Stomach (tissue), 9 donors: Measurements from ENCODE around the gene BCL2L11. TPM values are rescaled to one million over a fixed set of nuclear protein-coding genes. Genes with fewer than 3 reads are reported as not detected.

Experiments used
- DNase-seq, 2 donors: peaks; one replicate each; pipeline versions ENCODE4 v3.0.0 to v3.0.0-alpha.2; 2013 to 2019
- H3K27ac ChIP-seq, 5 donors: fragments of 200-600 bp in 4 of 5; sonication (generic) in 4 of 5; one replicate each; pipeline ENCODE4 v1.5.1; 2013 to 2019; ENCODE audit warnings: mild to moderate bottlenecking in 1 of 5, moderate library complexity in 1 of 5
- H3K27me3 ChIP-seq, 3 donors: fragments of 200-600 bp; sonication (generic); one replicate each; pipeline ENCODE4 v1.5.1; 2017 to 2019; ENCODE audit warnings: mixed run types in 1 of 3
- H3K36me3 ChIP-seq, 4 donors: fragments of 200-600 bp; sonication (generic); 1 replicate in 3 of 4; 2 replicates in 1 of 4; pipeline ENCODE4 v1.5.1; 2016 to 2019
- H3K4me1 ChIP-seq, 4 donors: fragments of 200-600 bp; sonication (generic); one replicate each; pipeline ENCODE4 v1.5.1; 2016 to 2019
- H3K4me3 ChIP-seq, 4 donors: fragments of 200-600 bp; sonication (generic) in 3 of 4; one replicate each; pipeline ENCODE4 v1.5.1; 2016 to 2019; ENCODE audit warnings: mild to moderate bottlenecking in 1 of 4
- H3K9me3 ChIP-seq, 4 donors: fragments of 200-600 bp; sonication (generic); one replicate each; pipeline ENCODE4 v1.5.1; 2016 to 2019
- CTCF ChIP-seq, 7 experiments: fragments of 450-650 bp in 4 of 7; fragments of 200-600 bp in 3 of 7; sonication (generic) in 3 of 7; IDR thresholded peaks; one replicate each; pipeline ENCODE4 v1.5.1; 2016 to 2019; ENCODE audit warnings: antibody characterized with exemption in 7 of 7, control low read depth in 2 of 7, mild to moderate bottlenecking in 1 of 7
- EP300 ChIP-seq: sonication (generic); formaldehyde crosslinking; IDR thresholded peaks from one replicate; pipeline ENCODE4 v1.6.1; 2017; ENCODE audit warnings: antibody characterized with exemption
- POLR2A ChIP-seq, 4 donors: fragments of 450-650 bp; IDR thresholded peaks; one replicate each; pipeline ENCODE4 v1.6.1; 2016; ENCODE audit warnings: antibody characterized with exemption in 4 of 4, control low read depth in 2 of 4, mild to moderate bottlenecking in 1 of 4, moderate library complexity in 1 of 4
- POLR2AphosphoS5 ChIP-seq, 3 donors: sonication (generic); formaldehyde crosslinking; IDR thresholded peaks; one replicate each; pipeline ENCODE4 v1.6.1; 2016; ENCODE audit warnings: antibody characterized with exemption in 3 of 3
- WGBS, 5 donors: extraction: QIAGEN DNeasy Blood & Tissue Kit in 3 of 5; methylation state at CpG; one replicate each; pipeline versions ENCODE4 v1.1.5 to v1.1.7; 2013 to 2018; 5-methylcytosine and 5-hydroxymethylcytosine counted together
- intact Hi-C: fragments of 100-400 bp; cut with DNase I; formaldehyde crosslinking; loops from one replicate; pipeline ENCODE4 v1.15.1; 2023; ENCODE audit warnings: low total_unique reads
- polyA plus RNA-seq, 3 donors: library from polyadenylated mRNA; stranded (reverse); fragments of 200-250 nt; gene quantifications; one replicate each; pipeline ENCODE4 v1.2.3, GENCODE V29; 2013
- total RNA-seq, 5 donors: library from RNA; depleted of rRNA; stranded (reverse); fragments of >200 nt; gene quantifications; one replicate each; pipeline versions ENCODE4 v1.1.0 to v1.2.3, GENCODE V29; 2014 to 2016
- donor health status: healthy with polysubstance abuse.
- donor health status: Bipolar disorder and iron deficiency.
- donor health status: healthy.

BCL2L11 gene
- total and polyA plus RNA-seq, 8 donors: 0.29 to 41.2 (median 4.8) TPM

GRCh38 chr2:111168528-111169239, 48.0 kb downstream of the BCL2L11 start:
- Histone ChIP-seq H3K27me3 (no peaks in the 10 kb centered on the region), H3K36me3 (peaks cover 0 to 36% (median 15%) of the 10 kb centered on the region in 4 donors), H3K4me3 (no peak overlapping the region), H3K4me1 (peaks cover 0 to 43% (median 28%) of the 10 kb centered on the region in 4 donors), H3K27ac (no peak overlapping the region), H3K9me3 (no peaks in the 10 kb centered on the region)
- intact Hi-C loops: no loop called here
- 19 to 29% (median 24%) methylated on average over 9 of the region's 9 CpGs for WGBS, 5 donors
- DNase-seq: peak; percentile 67 to 80
- no peak for TF ChIP-seq POLR2A (IDR thresholded peaks at IDR 0.05)
- TF ChIP-seq EP300: no peak
- peak in 1 of 3 donors; percentile 45 for TF ChIP-seq POLR2AphosphoS5 (IDR thresholded peaks at IDR 0.05)

GRCh38 chr2:111169268-111169667, 48.6 kb downstream of the BCL2L11 start:
- Histone ChIP-seq H3K27me3 (no peaks in the 10 kb centered on the region), H3K27ac (no peak overlapping the region), H3K4me3 (no peak overlapping the region), H3K9me3 (no peaks in the 10 kb centered on the region), H3K4me1 (peaks cover 0 to 39% (median 28%) of the 10 kb centered on the region in 4 donors), H3K36me3 (peaks cover 0 to 32% (median 13%) of the 10 kb centered on the region in 4 donors)
- intact Hi-C loops: no loop called here
- no peak for DNase-seq
- 39 to 62% (median 49%) methylated on average over 2 of the region's 2 CpGs for WGBS, 5 donors
- no peak for TF ChIP-seq POLR2AphosphoS5 (IDR thresholded peaks at IDR 0.05)
- no peak for TF ChIP-seq EP300
- no peak for TF ChIP-seq CTCF (IDR thresholded peaks at IDR 0.05)
- TF ChIP-seq POLR2A (IDR thresholded peaks at IDR 0.05): no peak

- intact Hi-C loops: no loop called here
- H3K27me3 ChIP-seq: no peaks in the 10 kb centered on the region
- peaks cover 0 to 26% (median 13%) of the 10 kb centered on the region in 4 donors for H3K36me3 ChIP-seq
- H3K4me3 ChIP-seq: no peak overlapping the region
- no peak for TF ChIP-seq CTCF (IDR thresholded peaks at IDR 0.05)
- TF ChIP-seq POLR2A (IDR thresholded peaks at IDR 0.05): no peak
- no peak for TF ChIP-seq EP300
- TF ChIP-seq POLR2AphosphoS5 (IDR thresholded peaks at IDR 0.05): no peak
- DNase-seq: no peak
- no peak overlapping the region for H3K27ac ChIP-seq
- H3K4me1 ChIP-seq: peaks cover 0 to 35% (median 25%) of the 10 kb centered on the region in 4 donors
- H3K9me3 ChIP-seq: no peaks in the 10 kb centered on the region
- WGBS, 5 donors: 90 to 96% (median 93%) methylated on average over 3 of the region's 3 CpGs
Measured at GRCh38 chr2:111169924-111170323, 49.2 kb downstream of the BCL2L11 start.

- Histone ChIP-seq H3K27ac (no peak overlapping the region), H3K36me3 (peaks cover 0 to 13% (median under 1%) of the 10 kb centered on the region in 4 donors), H3K4me1 (peaks cover 0 to 24% (median 22%) of the 10 kb centered on the region in 4 donors), H3K9me3 (no peaks in the 10 kb centered on the region), H3K27me3 (no peaks in the 10 kb centered on the region), H3K4me3 (no peak overlapping the region)
- no peak for DNase-seq
- WGBS, 5 donors: 57 to 64% (median 60%) methylated on average over 10 of the region's 10 CpGs
- intact Hi-C loops: no loop called here
- no peak for TF ChIP-seq EP300
- no peak for TF ChIP-seq POLR2A (IDR thresholded peaks at IDR 0.05)
- TF ChIP-seq CTCF (IDR thresholded peaks at IDR 0.05): no peak
- no peak for TF ChIP-seq POLR2AphosphoS5 (IDR thresholded peaks at IDR 0.05)
Measured at GRCh38 chr2:111171337-111171930, 50.7 kb downstream of the BCL2L11 start.
